ENCODE results near the gene CHST8.

The CHST8 gene

DNA sequence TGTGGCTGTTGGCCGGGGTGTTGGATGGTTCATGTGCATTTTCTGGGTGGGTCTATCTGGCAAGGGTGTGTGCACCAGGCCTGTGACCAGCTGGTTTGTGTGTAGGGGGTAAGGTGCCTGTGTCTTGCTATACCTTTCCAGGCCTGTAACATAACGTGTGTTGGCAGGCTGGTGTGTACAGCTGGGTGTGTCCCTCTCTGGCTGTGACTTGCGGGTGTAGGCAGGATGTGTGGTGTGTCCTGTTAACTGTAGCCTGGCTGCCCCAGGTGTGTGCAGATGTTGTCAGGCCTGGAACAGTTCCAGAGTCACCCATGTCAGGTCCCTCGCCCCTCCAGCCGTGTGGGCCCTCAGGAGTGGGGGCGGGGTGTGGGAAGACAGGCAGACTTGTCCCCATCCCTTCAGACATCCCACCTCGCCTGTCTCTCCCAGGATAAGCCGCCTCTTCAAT is 184.7 kb downstream of the CHST8 start:
- Histone ChIP-seq H2AFZ (ENCODE audit: low read depth, low read length) (no peak overlapping the region), H3K4me1 (ENCODE audit: insufficient read depth, low read length) (no peaks in the 10 kb centered on the region), H3K27me3 (ENCODE audit: insufficient read depth, low read length) (no peaks in the 10 kb centered on the region), H3K4me3 (ENCODE audit: low read length) (no peak overlapping the region), H3K9me3 (ENCODE audit: low read length) (no peaks in the 10 kb centered on the region), H3K36me3 (ENCODE audit: insufficient read depth, low read length) (peaks cover 77% of the 10 kb centered on the region)

DNA sequence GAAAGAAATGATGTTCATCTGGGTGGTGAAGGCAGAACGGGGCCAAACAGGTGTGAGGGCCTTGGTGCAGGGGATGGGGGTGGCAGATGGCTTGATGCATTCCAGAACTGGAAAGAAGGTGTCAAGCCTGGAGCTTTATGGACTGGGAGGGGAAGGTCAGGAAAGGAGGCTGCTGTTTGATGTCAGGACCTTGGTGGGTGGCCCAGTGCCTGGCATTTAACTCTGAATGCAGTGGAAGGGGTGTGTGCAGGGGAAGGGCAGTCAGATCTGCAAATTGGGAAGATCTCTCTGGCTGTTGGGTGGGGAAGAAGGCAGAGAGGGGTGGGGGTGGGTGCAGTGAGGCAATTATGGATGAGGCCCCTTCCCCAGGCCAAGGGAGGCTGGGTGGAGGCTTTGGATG is 186.6 kb downstream of the CHST8 start:
- Histone ChIP-seq H3K4me3 (ENCODE audit: low read length) (no peak overlapping the region), H3K4me1 (ENCODE audit: insufficient read depth, low read length) (no peaks in the 10 kb centered on the region), H3K36me3 (ENCODE audit: insufficient read depth, low read length) (peaks cover 78% of the 10 kb centered on the region), H3K9me3 (ENCODE audit: low read length) (no peaks in the 10 kb centered on the region), H2AFZ (ENCODE audit: low read depth, low read length) (no peak overlapping the region), H3K27me3 (ENCODE audit: insufficient read depth, low read length) (no peaks in the 10 kb centered on the region)

DNA sequence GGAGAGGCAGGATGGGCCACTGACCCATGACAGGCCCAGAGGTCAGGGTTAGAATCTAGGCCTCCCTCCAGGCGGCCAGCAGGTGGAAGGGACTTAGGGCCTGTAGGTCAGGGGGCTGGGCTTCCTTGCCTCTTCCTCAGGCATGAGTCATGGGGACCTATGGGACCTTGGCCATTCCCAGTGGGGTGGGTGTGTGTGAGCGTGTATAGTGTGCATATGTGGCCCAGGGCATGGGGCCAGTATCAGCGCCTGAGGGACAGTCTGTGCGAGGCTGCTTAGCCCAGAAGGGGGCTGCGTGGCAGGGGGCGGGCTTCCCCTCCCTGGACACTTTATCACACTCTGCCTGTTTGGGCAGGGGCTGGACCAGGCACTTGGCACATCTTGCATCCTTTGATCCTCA is 188.2 kb downstream of the CHST8 start:
- Histone ChIP-seq H3K9me3 (ENCODE audit: low read length) (no peaks in the 10 kb centered on the region), H3K36me3 (ENCODE audit: insufficient read depth, low read length) (peaks cover 72% of the 10 kb centered on the region), H3K4me1 (ENCODE audit: insufficient read depth, low read length) (no peaks in the 10 kb centered on the region), H3K27me3 (ENCODE audit: insufficient read depth, low read length) (no peaks in the 10 kb centered on the region), H3K4me3 (ENCODE audit: low read length) (no peak overlapping the region), H2AFZ (ENCODE audit: low read depth, low read length) (no peak overlapping the region)

DNA sequence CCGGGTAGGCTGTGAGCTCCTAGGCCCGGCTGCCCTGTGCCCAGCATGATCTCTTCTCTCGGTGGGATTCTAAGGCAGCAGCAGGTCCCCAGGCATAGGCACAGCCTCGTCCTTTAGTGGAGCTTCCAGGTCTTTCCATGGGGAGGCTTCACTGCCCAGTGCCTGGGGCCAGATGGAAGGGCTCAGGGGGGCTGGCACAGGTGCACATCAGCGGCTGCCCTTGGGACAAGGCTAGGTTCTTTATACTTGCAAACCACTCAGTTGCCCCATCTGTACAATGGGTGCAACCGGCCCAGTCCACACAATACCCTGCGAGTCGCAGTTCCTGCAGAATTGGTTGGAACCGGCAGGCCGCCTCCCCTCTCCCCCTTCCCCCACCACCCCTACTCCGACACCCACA is 189.1 kb downstream of the CHST8 start:
- Histone ChIP-seq H2AFZ (ENCODE audit: low read depth, low read length) (no peak overlapping the region), H3K4me3 (ENCODE audit: low read length) (no peak overlapping the region), H3K27me3 (ENCODE audit: insufficient read depth, low read length) (no peaks in the 10 kb centered on the region), H3K36me3 (ENCODE audit: insufficient read depth, low read length) (peaks cover 64% of the 10 kb centered on the region), H3K9me3 (ENCODE audit: low read length) (no peaks in the 10 kb centered on the region), H3K4me1 (ENCODE audit: insufficient read depth, low read length) (no peaks in the 10 kb centered on the region)

DNA sequence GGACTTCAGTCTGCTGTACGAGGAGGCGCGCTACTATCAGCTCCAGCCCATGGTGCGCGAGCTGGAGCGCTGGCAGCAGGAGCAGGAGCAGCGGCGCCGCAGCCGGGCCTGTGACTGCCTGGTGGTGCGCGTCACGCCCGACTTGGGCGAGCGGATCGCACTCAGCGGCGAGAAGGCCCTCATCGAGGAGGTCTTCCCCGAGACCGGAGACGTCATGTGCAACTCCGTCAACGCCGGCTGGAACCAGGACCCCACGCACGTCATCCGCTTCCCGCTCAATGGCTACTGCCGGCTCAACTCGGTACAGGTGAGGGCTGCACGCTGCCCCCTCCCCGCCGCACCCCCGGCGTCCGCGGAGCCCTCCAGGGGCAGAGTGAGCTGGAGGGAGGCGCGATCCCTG is 189.5 kb downstream of the CHST8 start:
- H3K36me3 ChIP-seq (ENCODE audit: insufficient read depth, low read length), result peaks cover 60% of the 10 kb centered on the region
- no peak overlapping the region for H2AFZ ChIP-seq (ENCODE audit: low read depth, low read length)
- H3K9me3 ChIP-seq (ENCODE audit: low read length), result no peaks in the 10 kb centered on the region
- H3K27me3 ChIP-seq (ENCODE audit: insufficient read depth, low read length), result no peaks in the 10 kb centered on the region
- H3K4me3 ChIP-seq (ENCODE audit: low read length), result no peak overlapping the region
- H3K4me1 ChIP-seq (ENCODE audit: insufficient read depth, low read length), result no peaks in the 10 kb centered on the region

DNA sequence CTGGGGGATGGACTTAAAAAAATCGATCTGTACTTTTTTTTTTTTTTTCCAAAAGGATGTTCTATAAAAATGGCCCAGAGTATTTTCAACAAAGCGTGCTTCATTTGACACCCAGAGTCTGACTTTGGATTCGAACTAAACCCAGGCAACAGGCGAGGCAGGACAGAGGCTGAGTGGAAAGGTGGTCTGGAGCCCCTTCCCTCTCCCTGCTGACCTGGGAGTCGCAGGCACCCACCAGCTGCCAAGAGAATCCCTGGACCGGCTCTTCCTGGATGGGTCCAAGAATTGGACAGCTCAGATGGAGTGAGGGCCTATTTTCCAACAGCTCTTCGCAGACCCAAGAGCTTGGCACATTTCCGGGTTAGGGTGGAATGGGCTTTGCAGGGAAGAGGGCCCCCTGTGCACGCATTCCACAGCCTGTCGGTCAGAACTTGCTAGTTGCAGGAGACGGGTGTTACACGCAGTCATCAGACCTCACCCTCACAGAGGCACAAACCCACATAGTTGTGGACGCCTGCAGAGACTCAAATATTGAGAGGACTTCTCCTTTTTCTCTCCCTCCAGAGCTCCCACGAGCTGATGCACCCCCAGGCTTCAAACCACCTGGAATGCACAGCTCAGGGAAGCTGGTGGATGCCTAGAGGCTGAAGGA is 190.1 kb downstream of the CHST8 start:
- Histone ChIP-seq H3K27me3 (ENCODE audit: insufficient read depth, low read length) (no peaks in the 10 kb centered on the region), H3K9me3 (ENCODE audit: low read length) (no peaks in the 10 kb centered on the region), H3K36me3 (ENCODE audit: insufficient read depth, low read length) (peaks cover 54% of the 10 kb centered on the region), H3K4me1 (ENCODE audit: insufficient read depth, low read length) (no peaks in the 10 kb centered on the region), H2AFZ (ENCODE audit: low read depth, low read length) (no peak overlapping the region), H3K4me3 (ENCODE audit: low read length) (no peak overlapping the region)

DNA sequence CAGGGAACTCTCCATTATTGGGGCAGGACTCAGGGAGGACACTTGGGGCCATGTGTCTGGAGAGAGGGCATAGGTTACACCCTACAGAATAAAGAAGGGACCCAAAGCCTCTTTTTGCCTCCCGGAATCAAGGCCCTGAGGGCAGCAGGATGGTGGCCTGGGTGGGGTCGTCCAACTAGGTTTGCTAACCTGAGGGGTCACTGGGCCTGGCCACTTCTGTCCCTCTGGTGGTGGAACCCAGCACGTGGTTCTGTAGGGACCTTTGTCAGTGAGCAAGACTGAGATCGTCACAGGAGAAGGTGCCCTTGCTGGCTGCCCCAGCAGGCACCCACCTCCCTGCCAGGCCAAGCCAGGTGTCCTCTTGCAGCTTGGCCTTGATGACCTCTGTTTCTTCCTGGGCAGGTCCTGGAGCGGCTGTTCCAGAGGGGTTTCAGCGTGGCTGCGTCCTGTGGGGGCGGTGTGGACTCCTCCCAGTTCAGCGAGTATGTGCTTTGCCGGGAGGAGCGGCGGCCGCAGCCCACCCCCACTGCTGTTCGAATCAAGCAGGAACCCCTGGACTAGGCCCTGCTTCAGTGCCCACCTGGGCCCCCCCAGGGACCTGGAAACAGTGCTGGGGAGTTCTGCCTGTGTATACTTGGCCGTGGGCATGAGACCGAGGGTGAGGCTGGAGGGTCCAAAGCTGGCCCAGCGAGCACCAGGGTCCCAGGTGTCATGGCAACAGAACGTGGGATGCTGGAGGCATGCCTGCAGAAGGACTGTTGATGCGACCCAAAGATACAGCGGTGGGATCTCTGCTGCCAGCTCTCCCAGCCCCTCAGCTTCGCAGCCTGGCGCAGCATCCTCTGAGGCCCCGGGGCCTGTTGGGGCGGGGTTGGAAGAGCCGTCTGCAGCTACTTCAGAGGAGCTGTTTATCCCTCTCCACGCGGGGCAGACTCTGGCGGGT is 190.9 kb downstream of the CHST8 start:
- Histone ChIP-seq H3K27me3 (ENCODE audit: insufficient read depth, low read length) (no peaks in the 10 kb centered on the region), H3K9me3 (ENCODE audit: low read length) (no peaks in the 10 kb centered on the region), H3K4me3 (ENCODE audit: low read length) (no peak overlapping the region), H2AFZ (ENCODE audit: low read depth, low read length) (no peak overlapping the region), H3K4me1 (ENCODE audit: insufficient read depth, low read length) (no peaks in the 10 kb centered on the region), H3K36me3 (ENCODE audit: insufficient read depth, low read length) (peaks cover 49% of the 10 kb centered on the region)

DNA sequence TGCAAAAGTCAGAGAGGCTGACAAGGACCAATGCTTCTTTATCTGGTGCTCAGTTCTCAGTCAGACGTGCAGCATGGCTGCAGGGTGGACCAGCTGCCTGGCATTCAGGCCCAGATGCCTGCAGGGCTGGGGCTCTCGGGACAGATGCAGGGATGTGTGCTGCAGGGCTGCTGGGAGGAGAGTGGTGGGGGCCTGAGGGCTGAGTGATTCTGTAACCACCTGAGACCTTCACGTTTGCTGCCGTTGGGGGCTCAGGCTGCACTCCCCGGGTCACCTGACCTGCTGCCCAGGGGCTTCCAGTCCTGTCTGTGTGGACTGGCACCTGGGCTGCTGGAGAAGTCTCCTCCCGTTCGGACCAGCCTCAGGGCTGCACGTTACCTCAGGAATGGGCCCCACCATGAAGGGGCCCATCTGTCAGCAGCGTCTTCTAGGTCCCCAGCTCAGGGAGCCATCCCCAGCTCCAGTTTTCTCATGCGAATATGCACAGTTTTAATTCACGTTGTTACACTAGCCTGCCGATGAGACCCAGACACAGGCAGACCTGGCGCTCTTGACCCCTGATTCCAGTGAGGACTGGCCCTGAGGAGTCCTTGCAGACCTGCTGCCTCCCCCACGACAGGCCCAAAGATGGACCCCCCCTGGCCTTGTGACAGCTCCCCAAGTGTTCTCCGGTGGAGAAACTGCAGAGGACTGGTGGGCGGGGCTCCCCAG is 191.8 kb downstream of the CHST8 start:
- peaks cover 41% of the 10 kb centered on the region for H3K36me3 ChIP-seq (ENCODE audit: insufficient read depth, low read length)
- H2AFZ ChIP-seq (ENCODE audit: low read depth, low read length), result no peak overlapping the region
- no peaks in the 10 kb centered on the region for H3K27me3 ChIP-seq (ENCODE audit: insufficient read depth, low read length)
- H3K4me3 ChIP-seq (ENCODE audit: low read length), result no peak overlapping the region
- H3K4me1 ChIP-seq (ENCODE audit: insufficient read depth, low read length), result peaks cover 5% of the 10 kb centered on the region
- H3K9me3 ChIP-seq (ENCODE audit: low read length), result no peaks in the 10 kb centered on the region

DNA sequence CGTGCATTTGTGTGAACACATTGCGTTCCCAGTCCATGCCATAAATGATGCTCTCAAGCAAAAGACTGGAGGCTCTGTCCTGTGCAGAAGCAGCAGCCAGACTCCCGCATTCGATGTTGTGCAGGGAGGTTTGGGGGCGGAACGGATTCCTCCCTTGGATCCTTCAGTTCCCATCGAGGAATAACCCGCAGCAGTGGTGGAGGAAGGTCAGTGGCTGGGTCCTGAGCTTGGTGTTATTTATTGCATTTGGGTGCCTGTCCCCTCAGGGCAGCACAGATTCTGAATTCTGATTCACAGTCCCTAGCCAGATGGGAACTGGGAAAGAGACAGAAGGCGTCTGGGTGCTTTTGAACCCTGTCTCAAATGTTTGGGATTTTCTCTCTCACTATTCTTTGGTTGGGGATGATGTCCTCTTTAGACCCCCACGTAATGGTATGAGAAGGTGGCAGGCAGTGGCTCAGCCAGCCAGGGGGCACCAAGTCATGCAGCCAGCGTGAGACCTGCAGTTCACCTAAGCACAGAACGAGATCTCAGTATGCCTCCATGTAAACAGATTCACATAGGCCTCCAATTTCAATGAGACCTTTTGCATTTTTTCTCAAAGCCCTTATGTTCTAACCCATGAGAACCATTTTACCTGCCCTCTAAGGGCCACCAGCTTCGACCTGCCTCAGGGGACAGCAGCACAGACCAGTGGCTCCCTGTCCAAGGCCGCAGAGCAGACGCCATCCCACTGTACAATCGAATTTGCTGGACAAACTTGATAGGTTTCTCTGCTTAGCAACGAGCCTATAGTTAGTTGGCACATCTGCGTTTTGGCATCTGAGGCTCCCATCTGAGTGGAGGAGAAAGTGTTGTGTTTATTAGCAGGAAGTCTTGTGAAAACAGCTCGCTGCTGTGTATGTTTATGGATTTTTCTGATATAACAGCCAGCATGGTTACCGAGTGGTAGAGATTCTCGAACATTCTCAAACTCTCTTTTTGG is 192.7 kb downstream of the CHST8 start:
- H3K4me1 ChIP-seq (ENCODE audit: insufficient read depth, low read length), result peaks cover 12% of the 10 kb centered on the region
- H3K9me3 ChIP-seq (ENCODE audit: low read length), result no peaks in the 10 kb centered on the region
- H3K36me3 ChIP-seq (ENCODE audit: insufficient read depth, low read length), result peaks cover 39% of the 10 kb centered on the region
- H3K27me3 ChIP-seq (ENCODE audit: insufficient read depth, low read length), result no peaks in the 10 kb centered on the region
- H2AFZ ChIP-seq (ENCODE audit: low read depth, low read length), result no peak overlapping the region
- H3K4me3 ChIP-seq (ENCODE audit: low read length), result no peak overlapping the region

DNA sequence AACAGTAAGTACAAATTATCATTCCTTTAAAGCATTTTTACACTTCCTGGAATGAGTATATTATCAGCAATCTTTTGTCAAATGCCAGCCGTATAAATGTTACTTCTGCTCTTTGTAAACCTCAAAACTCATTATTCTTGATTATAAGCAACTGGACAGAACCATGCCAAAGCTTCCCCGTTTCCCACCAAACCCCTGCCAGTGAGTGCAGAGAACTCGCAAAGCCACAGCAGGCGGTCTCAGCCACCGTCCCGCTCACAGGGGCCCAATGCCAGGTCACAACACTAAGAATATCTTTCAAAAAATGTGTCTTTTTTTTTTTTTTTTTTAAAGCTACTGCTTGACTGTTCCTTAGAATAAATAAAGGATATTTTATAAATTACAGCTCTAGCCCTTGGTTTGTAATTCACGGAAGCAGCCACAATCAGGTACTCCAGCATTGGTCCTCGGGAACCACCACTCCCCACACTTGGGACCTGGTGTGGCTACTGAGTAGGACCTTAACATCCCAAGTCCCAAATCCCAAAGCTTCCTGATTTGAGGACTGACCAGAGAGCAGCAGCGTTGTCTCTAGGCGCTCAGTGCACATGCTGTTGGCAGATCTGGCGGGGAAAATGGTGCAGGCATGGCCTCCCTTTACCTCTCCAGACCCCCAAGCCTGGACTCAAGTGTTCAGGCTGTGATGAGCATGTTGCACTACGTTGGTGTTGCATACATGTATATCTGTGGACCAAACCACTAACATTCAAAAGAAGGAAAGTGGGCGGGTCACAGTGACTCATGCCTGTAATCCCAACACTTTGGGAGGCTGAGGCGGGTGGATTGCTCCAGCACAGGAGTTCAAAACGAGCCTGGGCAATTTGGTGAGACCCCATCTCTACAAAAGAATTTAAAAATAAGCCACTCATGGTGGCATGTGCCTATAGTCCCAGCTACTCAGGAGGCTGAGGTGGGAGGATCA is 193.9 kb downstream of the CHST8 start:
- H3K4me3 ChIP-seq (ENCODE audit: low read length), result no peak overlapping the region
- no peaks in the 10 kb centered on the region for H3K27me3 ChIP-seq (ENCODE audit: insufficient read depth, low read length)
- H3K9me3 ChIP-seq (ENCODE audit: low read length), result no peaks in the 10 kb centered on the region
- H3K4me1 ChIP-seq (ENCODE audit: insufficient read depth, low read length), result peaks cover 24% of the 10 kb centered on the region
- H2AFZ ChIP-seq (ENCODE audit: low read depth, low read length), result no peak overlapping the region
- H3K36me3 ChIP-seq (ENCODE audit: insufficient read depth, low read length), result peaks cover 32% of the 10 kb centered on the region

DNA sequence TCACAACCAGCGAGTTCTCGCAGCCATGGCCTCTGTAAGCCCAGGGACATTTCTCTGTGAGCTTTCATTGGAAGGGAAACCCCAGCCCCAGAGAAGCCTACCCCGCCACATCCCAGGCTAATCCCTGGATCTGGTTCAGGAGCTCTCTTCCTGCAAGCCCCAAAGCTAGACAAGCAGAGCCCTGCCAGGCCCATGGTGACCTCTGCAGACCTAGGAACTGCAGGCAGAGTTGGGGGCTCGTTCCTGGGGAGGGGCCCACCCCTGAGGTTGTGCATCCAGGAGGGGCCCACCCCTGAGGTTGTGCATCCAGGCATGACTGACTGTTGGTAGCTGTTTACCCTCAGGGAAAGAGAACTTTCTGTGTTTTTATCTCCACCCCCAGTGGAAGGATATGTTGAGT is 196.7 kb downstream of the CHST8 start:
- Histone ChIP-seq H2AFZ (ENCODE audit: low read depth, low read length) (no peak overlapping the region), H3K9me3 (ENCODE audit: low read length) (peaks cover 3% of the 10 kb centered on the region), H3K27me3 (ENCODE audit: insufficient read depth, low read length) (no peaks in the 10 kb centered on the region), H3K36me3 (ENCODE audit: insufficient read depth, low read length) (peaks cover 7% of the 10 kb centered on the region), H3K4me1 (ENCODE audit: insufficient read depth, low read length) (peaks cover 29% of the 10 kb centered on the region), H3K4me3 (ENCODE audit: low read length) (no peak overlapping the region)

All from neuron (in vitro differentiated cells).